Neuronal stem cell (in vitro differentiated cells): ENCODE measurements around the gene RGR.
"Not testable (repeated sequence)": the region's sequence is repeated elsewhere in the genome, so short reads cannot be mapped to it uniquely, and the experiment has no call there.

Experiments
- DNase-seq: peaks from one replicate; pipeline ENCODE4 v3.0.0-alpha.2; 2013; ENCODE audit warnings: low spot score
- H2AFZ ChIP-seq: one replicate; pipeline ENCODE4 v1.6.1; 2013; ENCODE audit warnings: mild to moderate bottlenecking, low read length, inconsistent platforms
- H2AK5ac ChIP-seq: 2 replicates; pipeline ENCODE4 v1.6.1; 2013; ENCODE audit warnings: low read depth, mild to moderate bottlenecking, inconsistent platforms, low read length, moderate library complexity, mixed read lengths
- H2BK120ac ChIP-seq: 2 replicates; pipeline ENCODE4 v1.6.1; 2013; ENCODE audit warnings: low read depth, mild to moderate bottlenecking, inconsistent platforms, low read length, moderate library complexity, mixed read lengths
- H2BK12ac ChIP-seq: one replicate; pipeline ENCODE4 v1.6.1; 2013; ENCODE audit warnings: low read length, inconsistent platforms
- H2BK15ac ChIP-seq: 2 replicates; pipeline ENCODE4 v1.6.1; 2013; ENCODE audit warnings: mild to moderate bottlenecking, low read length, inconsistent platforms, mixed read lengths
- H2BK5ac ChIP-seq: one replicate; pipeline ENCODE4 v1.6.1; 2013; ENCODE audit warnings: inconsistent platforms, mild to moderate bottlenecking, low read length, moderate library complexity
- H3K14ac ChIP-seq: one replicate; pipeline ENCODE4 v1.6.1; 2013; ENCODE audit warnings: low read length, inconsistent platforms
- H3K18ac ChIP-seq: 2 replicates; pipeline ENCODE4 v1.6.1; 2013; ENCODE audit warnings: low read length, inconsistent platforms
- H3K23ac ChIP-seq: 2 replicates; pipeline ENCODE4 v1.6.1; 2013; ENCODE audit warnings: low read depth, mild to moderate bottlenecking, mixed read lengths, low read length, inconsistent platforms; ENCODE audit not compliant: poor library complexity
- H3K27ac ChIP-seq: replicated peaks from 3 replicates; pipeline ENCODE4 v1.5.1; 2013; ENCODE audit warnings: low read length, inconsistent platforms
- H3K27me3 ChIP-seq, 3 experiments: 2 replicates each; pipeline ENCODE4 v1.6.1; 2013; ENCODE audit warnings: low read length in 3 of 3, mild to moderate bottlenecking in 2 of 3, inconsistent platforms in 1 of 3, low read depth in 1 of 3, mixed read lengths in 1 of 3, moderate library complexity in 1 of 3; ENCODE audit not compliant: control insufficient read depth in 3 of 3, insufficient read depth in 3 of 3
- H3K36me3 ChIP-seq, 2 donors: replicated peaks in 1 of 2; 2 replicates each; pipeline ENCODE4 v1.6.1; 2013; ENCODE audit warnings: low read length in 2 of 2; ENCODE audit not compliant: control insufficient read depth in 2 of 2, insufficient read depth in 2 of 2
- H3K4ac ChIP-seq: 2 replicates; pipeline ENCODE4 v1.6.1; 2013; ENCODE audit warnings: inconsistent platforms, mild to moderate bottlenecking, low read length, moderate library complexity
- H3K4me1 ChIP-seq, 2 donors: 1 replicate in 1 of 2; 2 replicates in 1 of 2; pipeline ENCODE4 v1.6.1; 2013; ENCODE audit warnings: low read length in 2 of 2, low read depth in 1 of 2; ENCODE audit not compliant: control insufficient read depth in 2 of 2, insufficient read depth in 1 of 2
- H3K4me2 ChIP-seq: one replicate; pipeline ENCODE4 v1.6.1; 2013; ENCODE audit warnings: mild to moderate bottlenecking, low read length, inconsistent platforms; ENCODE audit not compliant: insufficient read depth, poor library complexity, severe bottlenecking
- H3K4me3 ChIP-seq, 2 donors: 2 replicates each; pipeline ENCODE4 v1.5.1; 2013; ENCODE audit warnings: low read length in 2 of 2, mild to moderate bottlenecking in 2 of 2, inconsistent platforms in 1 of 2, moderate library complexity in 1 of 2
- H3K79me1 ChIP-seq: one replicate; pipeline ENCODE4 v1.6.1; 2013; ENCODE audit warnings: low read depth, mild to moderate bottlenecking, inconsistent platforms, low read length, moderate library complexity
- H3K9ac ChIP-seq: one replicate; pipeline ENCODE4 v1.6.1; 2013; ENCODE audit warnings: mild to moderate bottlenecking, low read depth, low read length, inconsistent platforms; ENCODE audit not compliant: poor library complexity
- H3K9me3 ChIP-seq, 2 donors: replicated peaks in 1 of 2; 2 replicates each; pipeline versions ENCODE3 to v1.6.1; 2013; ENCODE audit warnings: low read length in 2 of 2, mild to moderate bottlenecking in 2 of 2, inconsistent platforms in 1 of 2, low read depth in 1 of 2, mixed read lengths in 1 of 2, moderate library complexity in 1 of 2; ENCODE audit not compliant: control insufficient read depth in 2 of 2, insufficient read depth in 1 of 2
- H4K8ac ChIP-seq: one replicate; pipeline ENCODE4 v1.6.1; 2013; ENCODE audit warnings: low read depth, mild to moderate bottlenecking, inconsistent platforms, low read length, moderate library complexity
- H4K91ac ChIP-seq: one replicate; pipeline ENCODE4 v1.6.1; 2013; ENCODE audit warnings: low read length, low read depth, mild to moderate bottlenecking, inconsistent platforms; ENCODE audit not compliant: poor library complexity
- WGBS, 2 donors: extraction: QIAGEN DNeasy Blood & Tissue Kit; methylation state at CpG; one replicate each; pipeline ENCODE4 v1.1.7; 2013; ENCODE audit warnings: missing lambda C conversion rate in 2 of 2, mixed read lengths in 1 of 2; ENCODE audit not compliant: insufficient read length in 2 of 2, insufficient replicate concordance in 1 of 2; ENCODE audit errors: extremely low coverage in 2 of 2; 5-methylcytosine and 5-hydroxymethylcytosine counted together

Gene RGR

DNA sequence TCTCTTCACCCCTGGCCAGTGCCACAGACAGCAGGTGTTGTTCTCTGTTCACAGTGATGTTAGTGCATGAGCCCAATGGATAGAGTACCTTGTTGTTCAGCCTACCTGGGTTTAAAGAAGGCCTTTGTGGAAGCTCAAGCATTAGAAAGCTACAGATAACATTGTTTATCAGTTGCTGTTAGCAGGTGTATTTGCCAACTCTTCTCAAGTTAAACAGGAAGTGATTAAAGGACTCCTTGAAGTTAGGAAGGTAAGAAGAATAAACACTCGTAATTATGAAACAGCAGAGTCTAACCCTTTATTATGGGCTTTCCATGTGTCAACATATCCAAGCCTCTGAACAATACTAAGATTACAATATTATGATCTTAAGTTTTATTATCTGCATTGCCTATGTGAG lies 25.9 kb downstream of the RGR start:
- Histone ChIP-seq H4K8ac (no peak overlapping the region), H4K91ac (no peak overlapping the region), H3K23ac (no peak overlapping the region), H3K4me3 (no peak overlapping the region), H3K4ac (no peak overlapping the region), H3K79me1 (no peaks in the 10 kb centered on the region), H3K36me3 (no peaks in the 10 kb centered on the region), H3K9me3 (no peaks in the 10 kb centered on the region), H2BK120ac (no peak overlapping the region), H3K27me3 (peaks cover 0 to 8% (median 0%) of the 10 kb centered on the region in 3 experiments), H3K18ac (no peak overlapping the region), H2AFZ (no peak overlapping the region), H2BK5ac (no peak overlapping the region), H3K4me1 (peaks cover 1 to 3% of the 10 kb centered on the region in 2 donors), H2BK12ac (no peak overlapping the region), H3K4me2 (no peak overlapping the region), H3K9ac (no peak overlapping the region), H2BK15ac (no peak overlapping the region), H3K14ac (no peak overlapping the region), H2AK5ac (no peak overlapping the region), H3K27ac (no peak overlapping the region)
- WGBS, 2 donors, result no CpG with 5 or more reads among the region's 1 CpG
- DNase-seq, result no peak

DNA sequence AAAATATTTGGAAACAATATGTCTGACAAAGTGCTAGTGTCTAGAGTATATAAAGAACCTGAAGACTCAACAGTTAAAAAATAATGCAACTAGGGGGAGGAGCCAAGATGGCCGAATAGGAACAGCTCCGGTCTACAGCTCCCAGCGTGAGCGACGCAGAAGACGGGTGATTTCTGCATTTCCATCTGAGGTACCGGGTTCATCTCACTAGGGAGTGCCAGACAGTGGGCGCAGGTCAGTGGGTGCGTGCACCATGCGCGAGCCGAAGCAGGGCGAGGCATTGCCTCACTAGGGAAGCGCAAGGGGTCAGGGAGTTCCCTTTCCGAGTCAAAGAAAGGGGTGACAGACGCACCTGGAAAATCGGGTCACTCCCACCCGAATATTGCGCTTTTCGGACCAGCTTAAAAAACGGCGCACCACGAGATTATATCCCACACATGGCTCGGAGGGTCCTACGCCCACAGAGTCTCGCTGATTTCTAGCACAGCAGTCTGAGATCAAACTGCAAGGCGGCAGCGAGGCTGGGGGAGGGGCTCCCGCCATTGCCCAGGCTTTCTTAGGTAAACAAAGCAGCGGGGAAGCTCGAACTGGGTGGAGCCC lies 35.1 kb downstream of the RGR start:
- not testable (repeated sequence) for H3K79me1 ChIP-seq
- WGBS, 2 donors, result no CpG with 5 or more reads among the region's 31 CpGs

DNA sequence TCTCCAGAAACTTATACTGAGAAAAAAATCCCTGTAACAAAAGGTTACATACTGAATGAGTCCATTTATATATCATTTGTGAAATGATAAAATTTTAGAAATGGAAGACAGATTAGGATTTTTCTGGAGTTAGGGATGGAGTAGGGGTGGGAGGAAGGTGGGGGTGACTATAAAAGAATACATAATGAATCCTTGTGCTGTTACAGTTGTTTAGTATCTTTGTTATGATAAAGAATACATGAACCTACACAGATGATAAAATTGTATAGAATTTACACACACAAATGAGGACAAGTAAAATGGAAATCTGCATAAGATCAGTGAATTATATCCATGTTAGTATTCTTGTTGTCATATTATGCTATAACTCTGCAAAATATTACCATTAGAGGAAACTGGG lies 41.8 kb downstream of the RGR start:
- H2AFZ ChIP-seq, result no peak overlapping the region
- no peak overlapping the region for H3K27ac ChIP-seq
- H3K4me2 ChIP-seq, result no peak overlapping the region
- no peak overlapping the region for H2AK5ac ChIP-seq
- no peak overlapping the region for H4K8ac ChIP-seq
- H3K27me3 ChIP-seq, result no peaks in the 10 kb centered on the region
- H2BK5ac ChIP-seq, result no peak overlapping the region
- H3K18ac ChIP-seq, result no peak overlapping the region
- no peak overlapping the region for H2BK120ac ChIP-seq
- H4K91ac ChIP-seq, result no peak overlapping the region
- H2BK12ac ChIP-seq, result no peak overlapping the region
- H3K4ac ChIP-seq, result no peak overlapping the region
- no peak overlapping the region for H3K4me3 ChIP-seq
- H3K23ac ChIP-seq, result no peak overlapping the region
- no peak overlapping the region for H3K14ac ChIP-seq
- DNase-seq, result no peak
- no peak overlapping the region for H2BK15ac ChIP-seq
- no peaks in the 10 kb centered on the region for H3K36me3 ChIP-seq
- H3K9ac ChIP-seq, result no peak overlapping the region
- no peaks in the 10 kb centered on the region for H3K79me1 ChIP-seq
- no peaks in the 10 kb centered on the region for H3K4me1 ChIP-seq
- H3K9me3 ChIP-seq, result no peaks in the 10 kb centered on the region

More for the DNA sequence above, 35.1 kb downstream of the RGR start:
- H4K91ac ChIP-seq, H3K27ac ChIP-seq, H2BK120ac ChIP-seq, H3K18ac ChIP-seq, H3K4ac ChIP-seq, H3K4me1 ChIP-seq, DNase-seq, H3K9ac ChIP-seq, H2AK5ac ChIP-seq, H2BK15ac ChIP-seq, H2BK5ac ChIP-seq, H2BK12ac ChIP-seq, H3K14ac ChIP-seq, H3K27me3 ChIP-seq, H3K23ac ChIP-seq, H3K4me2 ChIP-seq, H4K8ac ChIP-seq, H3K36me3 ChIP-seq, H3K9me3 ChIP-seq: not testable (repeated sequence)
- Histone ChIP-seq H2AFZ (peak overlapping the region; percentile 82), H3K4me3 (peak overlapping the region in 1 of 2 donors; percentile 34)

DNA sequence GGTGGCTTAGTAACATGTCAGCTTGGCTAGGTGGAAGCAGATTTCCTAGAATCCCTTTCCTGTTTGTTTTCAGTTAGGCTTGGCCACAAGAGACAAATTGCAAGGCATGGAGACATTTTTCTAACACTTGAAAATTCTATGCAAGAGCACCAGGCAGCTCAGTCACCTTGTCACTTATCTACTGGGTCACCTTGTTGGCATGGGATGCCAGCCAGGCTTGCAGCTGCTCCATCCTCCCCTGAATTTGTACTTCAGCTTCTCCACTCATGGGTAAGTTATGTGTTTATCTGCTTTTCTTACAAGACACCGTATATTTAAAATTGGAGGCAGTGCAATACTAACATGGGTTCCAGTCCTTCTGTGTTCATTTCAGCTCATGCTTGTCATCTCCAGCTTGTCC lies 43.3 kb downstream of the RGR start:
- Histone ChIP-seq H4K91ac (no peak overlapping the region), H3K23ac (no peak overlapping the region), H3K4me2 (no peak overlapping the region), H2BK120ac (no peak overlapping the region), H3K9me3 (no peaks in the 10 kb centered on the region), H2AK5ac (no peak overlapping the region), H3K4me3 (no peak overlapping the region), H3K27ac (no peak overlapping the region), H3K14ac (no peak overlapping the region), H2BK15ac (no peak overlapping the region), H2BK12ac (no peak overlapping the region), H3K27me3 (no peaks in the 10 kb centered on the region), H3K4me1 (no peaks in the 10 kb centered on the region), H3K18ac (no peak overlapping the region), H3K4ac (no peak overlapping the region), H2AFZ (no peak overlapping the region), H3K79me1 (no peaks in the 10 kb centered on the region), H3K9ac (no peak overlapping the region), H2BK5ac (no peak overlapping the region), H3K36me3 (no peaks in the 10 kb centered on the region), H4K8ac (no peak overlapping the region)
- WGBS, 2 donors, result no CpG with 5 or more reads among the region's 1 CpG
- DNase-seq, result no peak
